Heart right ventricle (tissue), 16 donors: ENCODE measurements around the gene FBXL19. TPM values are rescaled to one million over a fixed set of nuclear protein-coding genes. Genes with fewer than 3 reads are reported as not detected.

ENCODE experiments used
- ATAC-seq, 8 donors: fragments of 200-7000 bp; cut with Tn5 transposase; one replicate each; pipeline ENCODE4 v1.9.1; 2020; ENCODE audit warnings: mild to moderate bottlenecking in 8 of 8, moderate library complexity in 8 of 8, moderate number of reproducible peaks in 1 of 8
- DNase-seq, 2 donors: peaks; one replicate each; pipeline ENCODE4 v3.0.0-alpha.2; 2020
- H3K27ac ChIP-seq, 10 donors: fragments of 200-600 bp; sonication (generic) in 2 of 10; one replicate each; pipeline versions ENCODE4 v1.5.0 to v1.8.0; 2020 to 2022; ENCODE audit warnings: mild to moderate bottlenecking in 3 of 10
- H3K27me3 ChIP-seq, 7 donors: fragments of 200-600 bp; one replicate each; pipeline ENCODE4 v1.8.0; 2021 to 2022; ENCODE audit warnings: mild to moderate bottlenecking in 2 of 7
- H3K36me3 ChIP-seq, 9 donors: fragments of 200-600 bp; sonication (generic) in 1 of 9; one replicate each; pipeline versions ENCODE4 v1.5.0 to v1.8.0; 2020 to 2022; ENCODE audit warnings: mild to moderate bottlenecking in 2 of 9
- H3K4me1 ChIP-seq, 9 donors: fragments of 200-600 bp; sonication (generic) in 1 of 9; one replicate each; pipeline versions ENCODE4 v1.5.0 to v1.8.0; 2020 to 2022; ENCODE audit warnings: mild to moderate bottlenecking in 4 of 9
- H3K4me3 ChIP-seq, 10 donors: fragments of 200-600 bp; sonication (generic) in 2 of 10; one replicate each; pipeline versions ENCODE4 v1.5.0 to v1.8.0; 2020 to 2022; ENCODE audit warnings: mild to moderate bottlenecking in 7 of 10, moderate library complexity in 2 of 10
- H3K9me3 ChIP-seq, 11 donors: fragments of 200-600 bp in 10 of 11; sonication (generic) in 2 of 11; one replicate each; pipeline versions ENCODE4 v1.5.0 to v1.8.0; 2013 to 2022; ENCODE audit warnings: mild to moderate bottlenecking in 2 of 11, control low read depth in 1 of 11, moderate library complexity in 1 of 11
- CTCF ChIP-seq, 9 donors: fragments of 200-600 bp; sonication (generic) in 2 of 9; IDR thresholded peaks; one replicate each; pipeline versions ENCODE4 v1.5.0 to v1.8.0; 2021 to 2022; ENCODE audit warnings: antibody characterized with exemption in 9 of 9, mild to moderate bottlenecking in 5 of 9, moderate library complexity in 1 of 9
- WGBS, 2 donors: extraction: QIAGEN DNeasy Blood & Tissue Kit; methylation state at CpG; one replicate each; pipeline ENCODE4 v1.1.7; 2013; ENCODE audit warnings: inconsistent platforms in 1 of 2; 5-methylcytosine and 5-hydroxymethylcytosine counted together
- intact Hi-C, 10 donors: fragments of 100-400 bp; cut with DNase I; formaldehyde crosslinking; loops; one replicate each; pipeline versions ENCODE4 v1.11.1 to v1.14.2; 2022
- polyA plus RNA-seq, 2 donors: library from polyadenylated mRNA; stranded (reverse); fragments of 200-250 nt; gene quantifications; one replicate each; pipeline ENCODE4 v1.2.3, GENCODE V29; 2013
- total RNA-seq, 10 donors: library from RNA; stranded (reverse); fragmentation: NEBNext Ultra II Directional in 3 of 10; extraction: Animal tissue kit (Norgen Biotek cat#: 25700) in 3 of 10; gene quantifications; one replicate each; pipeline versions ENCODE4 v1.2.1 to v1.2.4, GENCODE V29; 2021 to 2023
- donor health status: Arrhythmogenic right ventricular cardiomyopathy.
- donor health status: ischemic (EF 13 %, LVEDD 7.1; RV severe dilation, severe dysfunction).
- donor health status: healthy with polysubstance abuse.
- donor health status: DM: no; HTN: yes; CAD: no.
- donor health status: DM: no; HTN: no; CAD: no.
- donor health status: ischemic (EF 25% LVEDD 6.9; RV normal size, moderate dysfunction).
- donor health status: ischemic (EF 25% LVEDD 5.7; RV mildly dilated, moderate dysfunction).
- donor health status: healthy.
- donor health status: DM: yes; HTN: yes; CAD: no.
- donor health status: Ischemic cardiomyopathy.
- donor health status: ischemic (EF 35%, LVEDD 5.7; RV mildly dilated, moderate dysfunction).
- donor health status: nonischemic (EF 11% LVEDD 7.7; RV severe dilation, severe dysfunction).
- donor health status: DM: yes; HTN: yes; CAD: no.
- donor health status: PGD.
- donor health status: ischemic (EF 29% LVEDD 5.4; RV normal size, mild dysfunction).
- donor health status: nonischemic (EF 23%, LVEDD 6.1; RV moderate dilation, normal function).

FBXL19 gene
- total and polyA plus RNA-seq, 12 donors, result 4.1 to 14.1 (median 5.8) TPM

GRCh38 chr16:30951193-30951592 is 27.8 kb downstream of the FBXL19 start:
- DNase-seq (no peak), ATAC-seq (no peak)
- H3K9me3 ChIP-seq, result no peaks in the 10 kb centered on the region
- peak overlapping the region in 7 of 10 donors; percentile 18 to 96 (median 86) for H3K27ac ChIP-seq
- WGBS, 2 donors, result 80 to 82% methylated on average over 1 of the region's 1 CpG
- H3K36me3 ChIP-seq, result peaks cover 0 to 19% (median 0%) of the 10 kb centered on the region in 9 donors
- no peak overlapping the region for H3K4me3 ChIP-seq
- no peaks in the 10 kb centered on the region for H3K27me3 ChIP-seq
- peaks cover 6 to 52% (median 42%) of the 10 kb centered on the region in 9 donors for H3K4me1 ChIP-seq
- intact Hi-C loops, result loop anchor here in 2 of 10 donors (10.0 kb wide), 2 partner anchors 494 to 924 kb away; partner anchors contain the start of genes ZNF267 (in 1 of the 2) and ZNF843 (in 1 of the 2)
- no peak for TF ChIP-seq CTCF (IDR thresholded peaks at IDR 0.05)

GRCh38 chr16:30951750-30952149 is 28.4 kb downstream of the FBXL19 start:
- ATAC-seq, result no peak
- peaks cover 6 to 57% (median 47%) of the 10 kb centered on the region in 9 donors for H3K4me1 ChIP-seq

GRCh38 chr16:30953111-30953510 is 29.7 kb downstream of the FBXL19 start:
- intact Hi-C loops, result loop anchor here in 2 of 10 donors (10.0 kb wide), 2 partner anchors 492 to 922 kb away; partner anchors contain the start of genes ZNF267 (in 1 of the 2) and ZNF843 (in 1 of the 2)

More at GRCh38 chr16:30951750-30952149, 28.4 kb downstream of the FBXL19 start:
- H3K36me3 ChIP-seq, result peaks cover 0 to 19% (median 0%) of the 10 kb centered on the region in 9 donors
- no peaks in the 10 kb centered on the region for H3K27me3 ChIP-seq
- no peak overlapping the region for H3K4me3 ChIP-seq
- peak overlapping the region in 5 of 10 donors; percentile 18 to 96 (median 29) for H3K27ac ChIP-seq
- DNase-seq, result peak; percentile 50 to 68
- intact Hi-C loops, result loop anchor here in 2 of 10 donors (10.0 kb wide), 2 partner anchors 493 to 923 kb away; partner anchors contain the start of genes ZNF267 (in 1 of the 2) and ZNF843 (in 1 of the 2)
- H3K9me3 ChIP-seq, result no peaks in the 10 kb centered on the region
- no peak for TF ChIP-seq CTCF (IDR thresholded peaks at IDR 0.05)
- 17 to 23% methylated on average over 3 of the region's 3 CpGs for WGBS, 2 donors

More at GRCh38 chr16:30953111-30953510, 29.7 kb downstream of the FBXL19 start:
- DNase-seq, result no peak
- TF ChIP-seq CTCF (IDR thresholded peaks at IDR 0.05), result no peak
- WGBS, 2 donors, result 84 to 85% methylated on average over 9 of the region's 9 CpGs
- H3K36me3 ChIP-seq, result peaks cover 0 to 19% (median 0%) of the 10 kb centered on the region in 9 donors
- no peaks in the 10 kb centered on the region for H3K27me3 ChIP-seq
- no peak overlapping the region for H3K4me3 ChIP-seq
- peaks cover 6 to 57% (median 49%) of the 10 kb centered on the region in 9 donors for H3K4me1 ChIP-seq
- no peaks in the 10 kb centered on the region for H3K9me3 ChIP-seq
- H3K27ac ChIP-seq, result peak overlapping the region in 5 of 10 donors; percentile 21 to 60 (median 48)
- no peak for ATAC-seq
